HepG2 (cell line): ENCODE data around the gene CALM1. TPM values are rescaled to one million over a fixed set of nuclear protein-coding genes. Genes with fewer than 3 reads are reported as not detected.
A peak's percentile ranks its signal among the peaks of the same experiment; 100 is the strongest.

Experiments
- ARID2 ChIP-seq: sonication (generic); formaldehyde crosslinking; IDR thresholded peaks from 2 replicates; pipeline ENCODE4 v1.8.1; 2022; ENCODE audit warnings: mild to moderate bottlenecking, missing genetic modification reagents, borderline replicate concordance
- CEBPG ChIP-seq: IDR thresholded peaks from 2 replicates; pipeline ENCODE4 v1.6.1; 2016
- GTF2F1 ChIP-seq: fragments of 150-350 bp; IDR thresholded peaks from 2 replicates; pipeline ENCODE4 v1.6.1; 2014; ENCODE audit warnings: low read length
- HOXA9 ChIP-seq: sonication (generic); formaldehyde crosslinking; IDR thresholded peaks from 2 replicates; pipeline ENCODE4 v1.8.1; 2022; ENCODE audit warnings: missing genetic modification reagents, mild to moderate bottlenecking, moderate library complexity, borderline replicate concordance
- KLF13 ChIP-seq: sonication (generic); formaldehyde crosslinking; IDR thresholded peaks from 2 replicates; pipeline ENCODE4 v1.4.0; 2020; ENCODE audit warnings: mild to moderate bottlenecking, missing genetic modification reagents
- MEF2D ChIP-seq: sonication (generic); formaldehyde crosslinking; IDR thresholded peaks from 2 replicates; pipeline ENCODE4 v1.5.1; 2020; ENCODE audit warnings: mild to moderate bottlenecking, missing genetic modification reagents
- NCOR1 ChIP-seq: fragments of 200-600 bp; sonication (generic); IDR thresholded peaks from 2 replicates; pipeline ENCODE4 v1.7.0; 2017; ENCODE audit warnings: antibody characterized with exemption, low read length, borderline replicate concordance
- NPAS2 ChIP-seq: sonication (generic); formaldehyde crosslinking; IDR thresholded peaks from 2 replicates; pipeline ENCODE4 v1.8.0; 2022; ENCODE audit warnings: mild to moderate bottlenecking, missing genetic modification reagents, borderline replicate concordance
- REXO4 ChIP-seq: sonication (generic); formaldehyde crosslinking; IDR thresholded peaks from 2 replicates; pipeline ENCODE4 v1.8.0; 2022; ENCODE audit warnings: missing genetic modification reagents, mild to moderate bottlenecking, borderline replicate concordance
- SIN3A ChIP-seq: IDR thresholded peaks from 2 replicates; pipeline ENCODE4 v1.6.1; 2011; ENCODE audit warnings: low read depth, mild to moderate bottlenecking, control low read depth, low read length, borderline replicate concordance
- SMAD3 ChIP-seq: sonication (generic); formaldehyde crosslinking; IDR thresholded peaks from 2 replicates; pipeline ENCODE4 v1.4.0; 2020; ENCODE audit warnings: missing genetic modification reagents
- ZNF180 ChIP-seq: sonication (generic); formaldehyde crosslinking; IDR thresholded peaks from 2 replicates; pipeline ENCODE4 v1.4.0; 2020; ENCODE audit warnings: low read depth, missing genetic modification reagents, borderline replicate concordance
- ZNF225 ChIP-seq: sonication (generic); formaldehyde crosslinking; IDR thresholded peaks from 2 replicates; pipeline ENCODE4 v1.4.0; 2020; ENCODE audit warnings: mild to moderate bottlenecking, missing genetic modification reagents
- ZNF230 ChIP-seq: sonication (generic); formaldehyde crosslinking; IDR thresholded peaks from 2 replicates; pipeline ENCODE4 v1.4.0; 2020; ENCODE audit warnings: mild to moderate bottlenecking, missing genetic modification reagents
- ZNF256 ChIP-seq: sonication (generic); formaldehyde crosslinking; conservative IDR thresholded peaks from 2 replicates; pipeline ENCODE4 v1.4.0; 2020; ENCODE audit warnings: missing genetic modification reagents
- ZNF496 ChIP-seq: sonication (generic); formaldehyde crosslinking; IDR thresholded peaks from 2 replicates; pipeline ENCODE4 v1.8.1; 2023; ENCODE audit warnings: mild to moderate bottlenecking, moderate library complexity, missing genetic modification reagents; ENCODE audit not compliant: insufficient replicate concordance
- ZNF720 ChIP-seq: sonication (generic); formaldehyde crosslinking; IDR thresholded peaks from 2 replicates; pipeline ENCODE4 v1.4.0; 2020; ENCODE audit warnings: missing genetic modification reagents
- ZNF766 ChIP-seq: sonication (generic); formaldehyde crosslinking; IDR thresholded peaks from 2 replicates; pipeline ENCODE4 v1.5.0; 2020; ENCODE audit warnings: missing genetic modification reagents, borderline replicate concordance
- polyA plus RNA-seq, 8 experiments: library from polyadenylated mRNA; depleted of rRNA in 3 of 8; stranded (reverse) in 7 of 8; unstranded in 1 of 8; fragments of >200 nt; fragmentation: Illumina TruSeq in 4 of 8; extraction: Trizol in 4 of 8; gene quantifications; 2 replicates each; pipeline versions ENCODE4 v1.2.1 to v1.2.3, GENCODE V29; 2011 to 2016; ENCODE audit warnings: low read depth in 4 of 8, missing spikeins in 1 of 8, mixed read lengths in 1 of 8; ENCODE audit not compliant: insufficient read depth in 1 of 8
- total RNA-seq, 5 experiments: library from RNA; depleted of rRNA; stranded (reverse); fragments of >200 nt; fragmentation: Illumina TruSeq; extraction: Trizol; gene quantifications; 2 replicates each; pipeline ENCODE4 v1.2.3, GENCODE V29; 2016; ENCODE audit warnings: low read depth in 1 of 5
- TF ChIP-seq, protein P1 (sequence below): sonication (generic); formaldehyde crosslinking; IDR thresholded peaks from 2 replicates; pipeline ENCODE4 v1.8.0; 2022; ENCODE audit warnings: mild to moderate bottlenecking, missing genetic modification reagents; ENCODE audit not compliant: insufficient replicate concordance
- TF ChIP-seq, protein P2 (sequence below): sonication (generic); formaldehyde crosslinking; conservative IDR thresholded peaks from 2 replicates; pipeline ENCODE4 v1.4.0; 2020; ENCODE audit warnings: mild to moderate bottlenecking, missing genetic modification reagents, moderate library complexity
- TF ChIP-seq, protein P3 (sequence below): sonication (generic); formaldehyde crosslinking; IDR thresholded peaks from 2 replicates; pipeline ENCODE4 v1.9.0; 2021; ENCODE audit warnings: missing genetic modification reagents, mild to moderate bottlenecking, borderline replicate concordance

CALM1 gene
- total and polyA plus RNA-seq, 2 of the 13 experiments (the other 11 are each of a cell fraction or from before 2014, with no cell fraction given), result 110 to 238 TPM

DNA sequence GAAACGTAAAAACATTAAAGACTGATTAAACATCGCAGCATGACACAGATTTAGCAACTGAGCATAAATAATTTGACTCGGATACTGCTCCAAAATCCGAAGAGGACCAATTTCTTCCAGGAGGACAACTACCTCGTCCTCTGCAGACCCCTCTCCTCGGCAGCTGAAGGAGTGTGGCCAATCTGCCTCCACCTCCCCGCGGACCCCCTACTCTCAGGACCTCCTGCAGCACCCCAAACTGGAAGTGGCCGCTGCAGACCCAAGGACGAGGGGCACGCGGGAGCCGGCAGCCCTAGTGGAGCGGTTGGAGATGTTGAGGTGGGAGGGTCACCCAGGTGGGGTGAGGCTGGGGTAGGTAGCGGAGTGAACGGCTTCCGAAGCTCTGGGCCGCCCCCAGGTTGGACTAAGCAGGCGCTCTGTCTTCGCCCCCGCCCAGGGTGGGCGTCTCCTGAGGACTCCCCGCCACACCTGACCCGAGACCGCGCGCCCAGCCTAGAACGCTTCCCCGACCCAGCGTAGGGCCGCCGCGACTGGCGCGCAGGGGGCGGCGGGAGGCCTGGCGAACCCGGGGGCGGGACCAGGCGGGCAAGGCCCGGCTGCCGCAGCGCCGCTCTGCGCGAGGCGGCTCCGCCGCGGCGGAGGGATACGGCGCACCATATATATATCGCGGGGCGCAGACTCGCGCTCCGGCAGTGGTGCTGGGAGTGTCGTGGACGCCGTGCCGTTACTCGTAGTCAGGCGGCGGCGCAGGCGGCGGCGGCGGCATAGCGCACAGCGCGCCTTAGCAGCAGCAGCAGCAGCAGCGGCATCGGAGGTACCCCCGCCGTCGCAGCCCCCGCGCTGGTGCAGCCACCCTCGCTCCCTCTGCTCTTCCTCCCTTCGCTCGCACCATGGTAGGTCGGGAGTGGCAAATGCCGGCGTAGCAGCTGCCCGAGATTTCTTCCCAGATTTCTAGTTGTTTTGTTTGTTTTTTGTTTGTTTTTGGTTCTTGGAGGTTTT, at the start of gene CALM1 (continued):
- TF ChIP-seq, protein P1, sequence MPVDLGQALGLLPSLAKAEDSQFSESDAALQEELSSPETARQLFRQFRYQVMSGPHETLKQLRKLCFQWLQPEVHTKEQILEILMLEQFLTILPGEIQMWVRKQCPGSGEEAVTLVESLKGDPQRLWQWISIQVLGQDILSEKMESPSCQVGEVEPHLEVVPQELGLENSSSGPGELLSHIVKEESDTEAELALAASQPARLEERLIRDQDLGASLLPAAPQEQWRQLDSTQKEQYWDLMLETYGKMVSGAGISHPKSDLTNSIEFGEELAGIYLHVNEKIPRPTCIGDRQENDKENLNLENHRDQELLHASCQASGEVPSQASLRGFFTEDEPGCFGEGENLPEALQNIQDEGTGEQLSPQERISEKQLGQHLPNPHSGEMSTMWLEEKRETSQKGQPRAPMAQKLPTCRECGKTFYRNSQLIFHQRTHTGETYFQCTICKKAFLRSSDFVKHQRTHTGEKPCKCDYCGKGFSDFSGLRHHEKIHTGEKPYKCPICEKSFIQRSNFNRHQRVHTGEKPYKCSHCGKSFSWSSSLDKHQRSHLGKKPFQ (CRISPR knock-in tag), result no peak
- TF ChIP-seq MEF2D (peak; percentile 24; the same call in 1 of the 2 replicates), SMAD3 (CRISPR knock-in tag) (peak; percentile 79; the same call in 1 of the 2 replicates), KLF13 (CRISPR knock-in tag) (no peak), ZNF230 (CRISPR knock-in tag) (0 out of 2 replicates have a peak, but pooled peaks have one; percentile 82), ZNF256 (peak; percentile 79; the same call in 1 of the 2 replicates), ZNF766 (CRISPR knock-in tag) (peak; percentile 96; the same call in 1 of the 2 replicates), HOXA9 (CRISPR knock-in tag) (no peak; the same call in 1 of the 2 replicates), ZNF225 (CRISPR knock-in tag) (no peak), REXO4 (CRISPR knock-in tag) (0 out of 2 replicates have a peak, but pooled peaks have one; percentile 24), SIN3A (peak; percentile 89; the same call in 1 of the 2 replicates), ZNF180 (CRISPR knock-in tag) (0 out of 2 replicates have a peak, but pooled peaks have one; percentile 53), GTF2F1 (peak; percentile 84; the same call in 1 of the 2 replicates), ARID2 (no peak), CEBPG (peak; percentile 12; the same call in 1 of the 2 replicates), NPAS2 (CRISPR knock-in tag) (no peak), ZNF720 (CRISPR knock-in tag) (no peak), ZNF496 (CRISPR knock-in tag) (no peak), NCOR1 (no peak)
- TF ChIP-seq, protein P2, sequence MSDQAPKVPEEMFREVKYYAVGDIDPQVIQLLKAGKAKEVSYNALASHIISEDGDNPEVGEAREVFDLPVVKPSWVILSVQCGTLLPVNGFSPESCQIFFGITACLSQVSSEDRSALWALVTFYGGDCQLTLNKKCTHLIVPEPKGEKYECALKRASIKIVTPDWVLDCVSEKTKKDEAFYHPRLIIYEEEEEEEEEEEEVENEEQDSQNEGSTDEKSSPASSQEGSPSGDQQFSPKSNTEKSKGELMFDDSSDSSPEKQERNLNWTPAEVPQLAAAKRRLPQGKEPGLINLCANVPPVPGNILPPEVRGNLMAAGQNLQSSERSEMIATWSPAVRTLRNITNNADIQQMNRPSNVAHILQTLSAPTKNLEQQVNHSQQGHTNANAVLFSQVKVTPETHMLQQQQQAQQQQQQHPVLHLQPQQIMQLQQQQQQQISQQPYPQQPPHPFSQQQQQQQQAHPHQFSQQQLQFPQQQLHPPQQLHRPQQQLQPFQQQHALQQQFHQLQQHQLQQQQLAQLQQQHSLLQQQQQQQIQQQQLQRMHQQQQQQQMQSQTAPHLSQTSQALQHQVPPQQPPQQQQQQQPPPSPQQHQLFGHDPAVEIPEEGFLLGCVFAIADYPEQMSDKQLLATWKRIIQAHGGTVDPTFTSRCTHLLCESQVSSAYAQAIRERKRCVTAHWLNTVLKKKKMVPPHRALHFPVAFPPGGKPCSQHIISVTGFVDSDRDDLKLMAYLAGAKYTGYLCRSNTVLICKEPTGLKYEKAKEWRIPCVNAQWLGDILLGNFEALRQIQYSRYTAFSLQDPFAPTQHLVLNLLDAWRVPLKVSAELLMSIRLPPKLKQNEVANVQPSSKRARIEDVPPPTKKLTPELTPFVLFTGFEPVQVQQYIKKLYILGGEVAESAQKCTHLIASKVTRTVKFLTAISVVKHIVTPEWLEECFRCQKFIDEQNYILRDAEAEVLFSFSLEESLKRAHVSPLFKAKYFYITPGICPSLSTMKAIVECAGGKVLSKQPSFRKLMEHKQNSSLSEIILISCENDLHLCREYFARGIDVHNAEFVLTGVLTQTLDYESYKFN (CRISPR knock-in tag), result peak; percentile 32; the same call in 1 of the 2 replicates
- TF ChIP-seq, protein P3, sequence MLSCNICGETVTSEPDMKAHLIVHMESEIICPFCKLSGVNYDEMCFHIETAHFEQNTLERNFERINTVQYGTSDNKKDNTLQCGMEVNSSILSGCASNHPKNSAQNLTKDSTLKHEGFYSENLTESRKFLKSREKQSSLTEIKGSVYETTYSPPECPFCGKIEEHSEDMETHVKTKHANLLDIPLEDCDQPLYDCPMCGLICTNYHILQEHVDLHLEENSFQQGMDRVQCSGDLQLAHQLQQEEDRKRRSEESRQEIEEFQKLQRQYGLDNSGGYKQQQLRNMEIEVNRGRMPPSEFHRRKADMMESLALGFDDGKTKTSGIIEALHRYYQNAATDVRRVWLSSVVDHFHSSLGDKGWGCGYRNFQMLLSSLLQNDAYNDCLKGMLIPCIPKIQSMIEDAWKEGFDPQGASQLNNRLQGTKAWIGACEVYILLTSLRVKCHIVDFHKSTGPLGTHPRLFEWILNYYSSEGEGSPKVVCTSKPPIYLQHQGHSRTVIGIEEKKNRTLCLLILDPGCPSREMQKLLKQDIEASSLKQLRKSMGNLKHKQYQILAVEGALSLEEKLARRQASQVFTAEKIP (CRISPR knock-in tag), result no peak
